Mammary epithelial cell (primary cell): ENCODE results near the gene SLC39A3.

Experiments used
- EZH2 ChIP-seq: IDR thresholded peaks from 2 replicates; pipeline ENCODE4 v1.6.1; 2012; ENCODE audit warnings: low read length, inconsistent platforms, borderline replicate concordance
- TF ChIP-seq, protein P1 (sequence below), 2 donors: IDR thresholded peaks in 1 of 2; conservative IDR thresholded peaks in 1 of 2; 2 replicates each; pipeline ENCODE4 v1.5.1; 2011 to 2012; ENCODE audit warnings: inconsistent platforms in 2 of 2, low read length in 2 of 2, mild to moderate bottlenecking in 2 of 2, control low read depth in 1 of 2, low read depth in 1 of 2; ENCODE audit not compliant: insufficient read depth in 1 of 2; ENCODE audit errors: extremely low read depth in 1 of 2

DNA sequence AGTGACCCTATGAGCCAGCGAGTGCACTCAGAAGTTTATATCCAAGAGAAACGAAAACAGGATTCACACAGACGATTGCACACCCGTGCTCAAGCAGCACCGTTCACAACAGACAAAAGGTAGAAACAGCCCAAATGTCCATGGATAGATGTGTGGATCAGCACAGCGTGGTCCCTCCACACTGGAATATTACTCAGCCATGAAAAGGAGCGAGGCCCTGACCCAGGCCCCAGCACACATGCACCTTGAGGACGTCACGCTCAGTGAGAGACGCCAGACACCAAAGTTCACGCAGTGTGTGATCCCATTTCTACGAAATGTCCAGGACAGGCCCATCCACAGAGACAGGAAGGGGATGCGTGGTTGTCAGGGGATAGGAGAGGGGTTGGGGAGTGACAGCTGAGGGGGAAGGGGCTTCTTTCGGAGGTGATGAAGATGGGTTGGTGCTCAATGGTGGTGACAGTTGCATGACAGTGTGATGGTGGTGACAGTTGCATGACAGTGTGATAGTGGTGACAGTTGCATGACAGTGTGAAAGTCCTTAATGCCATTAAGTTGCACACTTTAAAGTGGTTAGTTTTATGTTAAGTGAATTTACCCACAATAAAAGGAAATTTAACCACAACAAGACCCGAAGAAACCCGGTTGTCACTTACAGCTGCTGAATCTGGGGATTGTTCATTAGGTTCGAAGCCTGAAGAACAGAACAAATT, 18.9 kb upstream of the SLC39A3 start:
- TF ChIP-seq, protein P1, sequence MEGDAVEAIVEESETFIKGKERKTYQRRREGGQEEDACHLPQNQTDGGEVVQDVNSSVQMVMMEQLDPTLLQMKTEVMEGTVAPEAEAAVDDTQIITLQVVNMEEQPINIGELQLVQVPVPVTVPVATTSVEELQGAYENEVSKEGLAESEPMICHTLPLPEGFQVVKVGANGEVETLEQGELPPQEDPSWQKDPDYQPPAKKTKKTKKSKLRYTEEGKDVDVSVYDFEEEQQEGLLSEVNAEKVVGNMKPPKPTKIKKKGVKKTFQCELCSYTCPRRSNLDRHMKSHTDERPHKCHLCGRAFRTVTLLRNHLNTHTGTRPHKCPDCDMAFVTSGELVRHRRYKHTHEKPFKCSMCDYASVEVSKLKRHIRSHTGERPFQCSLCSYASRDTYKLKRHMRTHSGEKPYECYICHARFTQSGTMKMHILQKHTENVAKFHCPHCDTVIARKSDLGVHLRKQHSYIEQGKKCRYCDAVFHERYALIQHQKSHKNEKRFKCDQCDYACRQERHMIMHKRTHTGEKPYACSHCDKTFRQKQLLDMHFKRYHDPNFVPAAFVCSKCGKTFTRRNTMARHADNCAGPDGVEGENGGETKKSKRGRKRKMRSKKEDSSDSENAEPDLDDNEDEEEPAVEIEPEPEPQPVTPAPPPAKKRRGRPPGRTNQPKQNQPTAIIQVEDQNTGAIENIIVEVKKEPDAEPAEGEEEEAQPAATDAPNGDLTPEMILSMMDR (conservative IDR thresholded peaks at IDR 0.05 in 1 of 2, IDR thresholded peaks at IDR 0.05 in 1 of 2; ENCODE audit: extremely low read depth in 1 of 2, insufficient read depth in 1 of 2, low read depth in 1 of 2, low read length in 2 of 2): no peak
- TF ChIP-seq EZH2: no peak
